Measurements from ENCODE around the gene KDM4D. TPM values are rescaled to one million over a fixed set of nuclear protein-coding genes. Genes with fewer than 3 reads are reported as not detected.

The KDM4D gene
- 2.9 TPM for polyA plus RNA-seq (2013, experiment 1 of 2)
- 2.9 TPM for polyA plus RNA-seq (2013, experiment 2 of 2)

DNA sequence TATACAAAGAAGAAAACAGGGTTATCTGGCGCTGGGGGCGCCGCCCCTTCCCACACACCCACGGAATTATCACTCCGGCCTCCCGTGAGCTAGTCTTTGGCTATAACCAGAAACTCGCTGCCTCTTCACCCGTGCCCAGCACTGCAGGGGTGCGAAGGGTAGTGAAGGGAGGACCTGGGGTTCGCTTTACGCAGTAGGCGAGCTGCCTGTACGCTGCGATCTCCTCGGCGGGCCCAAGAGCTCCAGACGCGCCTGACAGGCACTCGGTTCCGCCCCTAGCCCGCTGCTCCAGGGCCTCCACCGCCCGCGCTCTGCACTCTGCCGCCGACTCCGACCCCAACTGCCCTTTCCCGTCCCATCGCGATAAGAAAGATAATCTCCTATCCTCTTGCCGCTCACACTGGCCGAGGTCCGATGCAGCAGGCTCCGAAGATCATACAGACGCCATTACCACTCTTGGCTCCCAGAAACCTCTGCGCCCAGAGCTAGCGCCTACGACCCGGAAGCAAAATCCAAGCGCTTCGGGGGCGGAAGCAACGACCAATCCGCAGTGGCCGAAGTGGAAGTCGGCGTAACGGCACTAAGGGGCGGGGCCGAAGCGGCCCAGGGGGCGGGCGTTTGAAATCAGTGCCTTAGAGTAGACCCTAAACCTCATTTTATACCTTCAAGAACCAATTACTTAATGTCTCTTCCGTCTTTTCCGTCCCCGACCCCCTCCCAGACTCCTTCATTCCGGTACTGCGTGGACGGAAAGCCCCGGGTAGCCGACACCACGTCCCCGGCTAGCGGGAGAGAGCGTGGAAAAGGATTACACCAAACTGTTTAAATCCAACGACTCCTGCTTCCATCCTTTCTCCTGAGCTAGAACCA lies at the start of gene KDM4D, which contains the start of gene CWC15:
Gene KDM4D, plus strand, starts transcription at position 611 of the 870 bp plus-strand sequence. CDS start 23,664 bp downstream, outside the sequence.
Gene CWC15, minus strand, starts transcription at position 458 of the 870 bp plus-strand sequence. CDS start 1,371 bp downstream, outside the sequence.
- Histone ChIP-seq H3K14ac (ENCODE audit: low read length) (peak within 1 kb of the TSS; percentile 87), H3K27ac (replicated peaks; ENCODE audit: low read length) (peak within 1 kb of the TSS; percentile 44), H2BK15ac (ENCODE audit: low read length) (no peak within 1 kb of the TSS), H4K91ac (ENCODE audit: low read depth, low read length, poor library complexity) (no peak within 1 kb of the TSS), H3K27me3 (ENCODE audit: control insufficient read depth in 3 of 3, insufficient read depth in 3 of 3, low read depth in 1 of 3, low read length in 3 of 3) (no peaks in the 10 kb centered on the region), H2BK12ac (ENCODE audit: low read length) (no peak within 1 kb of the TSS), H2BK5ac (ENCODE audit: low read length) (no peak within 1 kb of the TSS), H3K4me1 (ENCODE audit: control insufficient read depth in 2 of 2, insufficient read depth in 1 of 2, low read depth in 1 of 2, low read length in 2 of 2) (peaks cover 0 to 4% of the 10 kb centered on the region in 2 donors), H2AFZ (ENCODE audit: low read length) (peak within 1 kb of the TSS; percentile 85), H4K8ac (ENCODE audit: low read depth, low read length) (no peak within 1 kb of the TSS), H3K4ac (ENCODE audit: low read length) (no peak within 1 kb of the TSS), H3K79me1 (ENCODE audit: low read depth, low read length) (peaks cover 3% of the 10 kb centered on the region), H3K9ac (ENCODE audit: low read depth, low read length, poor library complexity) (peak within 1 kb of the TSS; percentile 98), H3K18ac (ENCODE audit: low read length) (peak within 1 kb of the TSS; percentile 98), H3K9me3 (replicated peaks in 1 of 2; ENCODE audit: control insufficient read depth in 2 of 2, insufficient read depth in 1 of 2, low read depth in 1 of 2, low read length in 2 of 2) (no peaks in the 10 kb centered on the region), H3K4me3 (ENCODE audit: low read length in 2 of 2) (peak within 1 kb of the TSS; percentile 92 to 97), H3K36me3 (replicated peaks in 1 of 2; ENCODE audit: control insufficient read depth in 2 of 2, insufficient read depth in 2 of 2, low read length in 2 of 2) (peaks cover 10 to 52% of the 10 kb centered on the region in 2 donors), H2AK5ac (ENCODE audit: low read depth, low read length) (no peak within 1 kb of the TSS), H3K23ac (ENCODE audit: low read depth, low read length, poor library complexity) (peak within 1 kb of the TSS; percentile 87), H2BK120ac (ENCODE audit: low read depth, low read length) (no peak within 1 kb of the TSS), H3K4me2 (ENCODE audit: insufficient read depth, low read length, poor library complexity, severe bottlenecking) (peak within 1 kb of the TSS; percentile 71)
- WGBS, 2 donors (ENCODE audit: extremely low coverage in 2 of 2, insufficient read length in 2 of 2, insufficient replicate concordance in 1 of 2), result no CpG with 5 or more reads among the region's 66 CpGs
- DNase-seq (ENCODE audit: low spot score), result peak; percentile 86

DNA sequence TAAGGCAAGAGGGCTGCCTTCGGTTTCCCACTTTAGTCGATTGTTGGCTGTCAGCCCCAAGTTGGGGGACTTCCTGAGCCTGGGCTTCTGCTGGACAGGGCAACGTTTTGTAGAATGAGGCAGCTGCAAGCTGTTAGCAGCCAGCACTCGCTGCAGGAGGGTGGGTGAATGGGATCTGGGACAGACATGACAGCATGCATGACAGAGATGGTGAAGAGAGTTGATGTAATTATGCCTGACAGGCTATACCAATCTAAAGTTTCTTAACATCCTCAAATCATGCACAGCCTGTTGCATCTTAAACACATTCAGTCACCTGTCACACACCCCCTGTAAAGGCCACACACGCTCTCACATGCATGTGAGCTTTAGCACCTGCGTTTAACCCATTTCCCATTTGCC lies 49.3 kb upstream of the KDM4D start:
- Histone ChIP-seq H3K27ac (replicated peaks; ENCODE audit: low read length) (no peak overlapping the region), H3K4me3 (ENCODE audit: low read length in 2 of 2) (no peak overlapping the region), H4K8ac (ENCODE audit: low read depth, low read length) (no peak overlapping the region), H3K4me1 (ENCODE audit: control insufficient read depth in 2 of 2, insufficient read depth in 1 of 2, low read depth in 1 of 2, low read length in 2 of 2) (peaks cover 12 to 18% of the 10 kb centered on the region in 2 donors), H4K91ac (ENCODE audit: low read depth, low read length, poor library complexity) (no peak overlapping the region), H3K9me3 (replicated peaks in 1 of 2; ENCODE audit: control insufficient read depth in 2 of 2, insufficient read depth in 1 of 2, low read depth in 1 of 2, low read length in 2 of 2) (no peaks in the 10 kb centered on the region), H3K27me3 (ENCODE audit: control insufficient read depth in 3 of 3, insufficient read depth in 3 of 3, low read depth in 1 of 3, low read length in 3 of 3) (no peaks in the 10 kb centered on the region), H2BK120ac (ENCODE audit: low read depth, low read length) (no peak overlapping the region), H2BK5ac (ENCODE audit: low read length) (no peak overlapping the region), H3K14ac (ENCODE audit: low read length) (no peak overlapping the region), H3K18ac (ENCODE audit: low read length) (no peak overlapping the region), H3K36me3 (replicated peaks in 1 of 2; ENCODE audit: control insufficient read depth in 2 of 2, insufficient read depth in 2 of 2, low read length in 2 of 2) (no peaks in the 10 kb centered on the region), H2AK5ac (ENCODE audit: low read depth, low read length) (no peak overlapping the region), H3K79me1 (ENCODE audit: low read depth, low read length) (no peaks in the 10 kb centered on the region), H2AFZ (ENCODE audit: low read length) (no peak overlapping the region), H3K4ac (ENCODE audit: low read length) (no peak overlapping the region), H3K4me2 (ENCODE audit: insufficient read depth, low read length, poor library complexity, severe bottlenecking) (no peak overlapping the region), H2BK12ac (ENCODE audit: low read length) (no peak overlapping the region), H2BK15ac (ENCODE audit: low read length) (no peak overlapping the region), H3K9ac (ENCODE audit: low read depth, low read length, poor library complexity) (no peak overlapping the region), H3K23ac (ENCODE audit: low read depth, low read length, poor library complexity) (no peak overlapping the region)
- no CpG with 5 or more reads among the region's 6 CpGs for WGBS, 2 donors (ENCODE audit: extremely low coverage in 2 of 2, insufficient read length in 2 of 2, insufficient replicate concordance in 1 of 2)
- DNase-seq (ENCODE audit: low spot score), result no peak

DNA sequence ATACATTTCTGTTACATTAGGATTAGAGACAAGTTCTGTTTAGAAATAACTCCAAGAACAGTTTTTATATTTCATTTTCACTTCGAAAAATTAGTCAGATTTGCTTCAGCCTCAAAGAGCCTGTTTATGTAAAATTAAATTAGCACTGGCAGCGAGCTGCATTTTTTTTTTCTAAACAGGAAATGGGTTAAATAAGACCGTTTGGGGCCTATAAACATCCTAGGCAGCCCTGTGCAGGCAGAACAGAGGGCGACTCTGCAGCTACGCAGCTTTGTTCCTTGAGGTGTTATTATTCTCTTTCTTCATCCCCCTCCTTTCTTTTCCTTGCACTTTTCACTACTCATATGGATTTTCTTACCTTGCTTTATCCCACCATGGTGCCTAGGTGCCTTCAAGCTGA lies 48.9 kb upstream of the KDM4D start:
- no peaks in the 10 kb centered on the region for H3K79me1 ChIP-seq (ENCODE audit: low read depth, low read length)

More for the DNA sequence above, 48.9 kb upstream of the KDM4D start:
- no peak overlapping the region for H3K4me2 ChIP-seq (ENCODE audit: insufficient read depth, low read length, poor library complexity, severe bottlenecking)
- H3K27ac ChIP-seq (replicated peaks; ENCODE audit: low read length), result no peak overlapping the region
- no peaks in the 10 kb centered on the region for H3K27me3 ChIP-seq (ENCODE audit: control insufficient read depth in 3 of 3, insufficient read depth in 3 of 3, low read depth in 1 of 3, low read length in 3 of 3)
- peaks cover 12 to 18% of the 10 kb centered on the region in 2 donors for H3K4me1 ChIP-seq (ENCODE audit: control insufficient read depth in 2 of 2, insufficient read depth in 1 of 2, low read depth in 1 of 2, low read length in 2 of 2)
- no peaks in the 10 kb centered on the region for H3K36me3 ChIP-seq (replicated peaks in 1 of 2; ENCODE audit: control insufficient read depth in 2 of 2, insufficient read depth in 2 of 2, low read length in 2 of 2)
- no peak overlapping the region for H2BK120ac ChIP-seq (ENCODE audit: low read depth, low read length)
- H2BK5ac ChIP-seq (ENCODE audit: low read length), result no peak overlapping the region
- no CpG with 5 or more reads among the region's 5 CpGs for WGBS, 2 donors (ENCODE audit: extremely low coverage in 2 of 2, insufficient read length in 2 of 2, insufficient replicate concordance in 1 of 2)
- H2AFZ ChIP-seq (ENCODE audit: low read length), result no peak overlapping the region
- H4K91ac ChIP-seq (ENCODE audit: low read depth, low read length, poor library complexity), result no peak overlapping the region
- H3K14ac ChIP-seq (ENCODE audit: low read length), result no peak overlapping the region
- DNase-seq (ENCODE audit: low spot score), result no peak
- no peak overlapping the region for H3K9ac ChIP-seq (ENCODE audit: low read depth, low read length, poor library complexity)
- no peak overlapping the region for H2BK15ac ChIP-seq (ENCODE audit: low read length)
- H3K23ac ChIP-seq (ENCODE audit: low read depth, low read length, poor library complexity), result no peak overlapping the region
- no peak overlapping the region for H3K4me3 ChIP-seq (ENCODE audit: low read length in 2 of 2)
- H4K8ac ChIP-seq (ENCODE audit: low read depth, low read length), result no peak overlapping the region
- H3K18ac ChIP-seq (ENCODE audit: low read length), result no peak overlapping the region
- no peak overlapping the region for H2BK12ac ChIP-seq (ENCODE audit: low read length)
- no peaks in the 10 kb centered on the region for H3K9me3 ChIP-seq (replicated peaks in 1 of 2; ENCODE audit: control insufficient read depth in 2 of 2, insufficient read depth in 1 of 2, low read depth in 1 of 2, low read length in 2 of 2)
- no peak overlapping the region for H2AK5ac ChIP-seq (ENCODE audit: low read depth, low read length)
- H3K4ac ChIP-seq (ENCODE audit: low read length), result no peak overlapping the region
